Mucosa of descending colon (tissue), 3 donors: Measurements from ENCODE around the gene FAM117A. TPM values are rescaled to one million over a fixed set of nuclear protein-coding genes. Genes with fewer than 3 reads are reported as not detected.
A peak's percentile ranks its signal among the peaks of the same experiment; 100 is the strongest.

Experiments used
- ATAC-seq: fragments of 200-7000 bp; cut with Tn5 transposase; one replicate; pipeline ENCODE4 v1.9.1; 2020; ENCODE audit warnings: mild to moderate bottlenecking, moderate library complexity
- DNase-seq, 3 donors: peaks; one replicate each; pipeline ENCODE4 v3.0.0-alpha.2; 2020
- H3K36me3 ChIP-seq: fragments of 200-600 bp; one replicate; pipeline ENCODE4 v1.8.0; 2021; ENCODE audit warnings: low read depth, mild to moderate bottlenecking
- H3K4me1 ChIP-seq: fragments of 200-600 bp; one replicate; pipeline ENCODE4 v1.8.0; 2021; ENCODE audit warnings: low read depth, mild to moderate bottlenecking
- H3K4me3 ChIP-seq: fragments of 200-600 bp; one replicate; pipeline ENCODE4 v1.8.0; 2021; ENCODE audit warnings: mild to moderate bottlenecking
- H3K9me3 ChIP-seq: fragments of 200-600 bp; one replicate; pipeline ENCODE4 v1.8.0; 2021; ENCODE audit warnings: mild to moderate bottlenecking
- CTCF ChIP-seq: fragments of 200-600 bp; IDR thresholded peaks from one replicate; pipeline ENCODE4 v1.8.0; 2022; ENCODE audit warnings: antibody characterized with exemption, mild to moderate bottlenecking
- intact Hi-C, 2 donors: fragments of 100-400 bp; cut with DNase I in 1 of 2; cut with micrococcal nuclease in 1 of 2; formaldehyde crosslinking; loops; one replicate each; pipeline versions ENCODE4 v1.11.0 to v1.11.1; 2022; cut with DNase I, micrococcal nuclease
- total RNA-seq, 3 donors: library from RNA; stranded (reverse); fragmentation: NEBNext Ultra II Directional in 2 of 3; extraction: Animal tissue kit (Norgen Biotek cat#: 25700) in 2 of 3; gene quantifications; one replicate each; pipeline versions ENCODE4 v1.2.1 to v1.2.4, GENCODE V29; 2021 to 2023
- donor health status: DM: no; HTN: no; CAD: no; lungs with moderate emphysema.
- donor health status: DM: no; HTN: no; CAD: no.
- donor health status: DM: no; HTN: yes; CAD: no.

The FAM117A gene
- total RNA-seq, 3 donors from 2014 or later: 6.5 to 22.0 (median 8.8) TPM

- no peak for DNase-seq
- Histone ChIP-seq H3K4me1 (peaks cover 11% of the 10 kb centered on the region), H3K9me3 (no peaks in the 10 kb centered on the region), H3K4me3 (no peak overlapping the region), H3K36me3 (no peaks in the 10 kb centered on the region)
- no peak for TF ChIP-seq CTCF
- no peak for ATAC-seq
- intact Hi-C loops: no loop called here
Measured at GRCh38 chr17:49667854-49668253, 96.1 kb downstream of the FAM117A start.

GRCh38 chr17:49664706-49665211, 99.2 kb downstream of the FAM117A start:
- Histone ChIP-seq H3K4me3 (no peak overlapping the region), H3K4me1 (peaks cover 14% of the 10 kb centered on the region), H3K9me3 (no peaks in the 10 kb centered on the region), H3K36me3 (no peaks in the 10 kb centered on the region)
- no peak for DNase-seq
- intact Hi-C loops: no loop called here
- TF ChIP-seq CTCF: no peak
- ATAC-seq: peak; percentile 81

Other genes with a start within 250 kb of the FAM117A start
- 10 to 100 TPM in 1 of 3 donors, 1 to 10 TPM in 1, under 1 TPM in 1; 0.93 to 19.9 (median 2.3) TPM for gene NXPH3, start 188.3 kb downstream of the FAM117A start, total RNA-seq
- 100 to 1,000 TPM in 1 of 3 donors, 10 to 100 TPM in 2; 47.6 to 213 (median 56.2) TPM for gene SPOP, start 86.0 kb downstream of the FAM117A start, total RNA-seq
- 10 to 100 TPM; 31.7 to 60.3 (median 41.5) TPM for gene SLC35B1, start 56.2 kb downstream of the FAM117A start, total RNA-seq
- 10 to 100 TPM; 43.7 to 73.4 (median 59.7) TPM for gene KAT7, start 24.6 kb upstream of the FAM117A start, total RNA-seq
- not detected for gene TAC4, start 83.9 kb upstream of the FAM117A start, total RNA-seq
- under 1 TPM; 0.14 to 0.60 (median 0.24) TPM for gene DLX4, start 205.1 kb upstream of the FAM117A start, total RNA-seq
- gene DLX3, start 231.1 kb upstream of the FAM117A start, total RNA-seq: under 1 TPM in 1 of 3 donors, not detected in 2; 0.22 TPM